Stromal cell of bone marrow (primary cell): Measurements from ENCODE around the gene RAG1.

ENCODE experiments used
- DNase-seq: peaks from one replicate; pipeline ENCODE4 v3.0.0-alpha.2; 2012; ENCODE audit warnings: low read depth

RAG1 gene

DNA sequence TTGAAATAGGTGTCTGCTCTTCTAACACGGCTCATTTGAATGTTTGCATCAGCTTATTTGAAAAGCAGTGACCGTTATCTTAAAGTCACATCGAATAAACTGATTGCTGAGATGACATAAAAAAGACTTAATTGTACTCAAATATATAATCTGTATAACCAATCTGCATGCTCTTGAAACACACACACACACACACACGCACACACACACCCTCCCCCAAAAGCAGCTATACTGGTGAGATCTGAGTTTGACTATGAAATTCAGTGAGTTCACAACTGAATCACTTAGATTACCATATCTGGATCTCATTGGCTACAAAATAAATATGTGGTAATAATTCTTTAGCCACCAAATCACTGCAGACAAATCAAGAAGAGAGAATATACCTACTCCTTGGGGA, 22.7 kb downstream of the RAG1 start:
- no peak for DNase-seq

DNA sequence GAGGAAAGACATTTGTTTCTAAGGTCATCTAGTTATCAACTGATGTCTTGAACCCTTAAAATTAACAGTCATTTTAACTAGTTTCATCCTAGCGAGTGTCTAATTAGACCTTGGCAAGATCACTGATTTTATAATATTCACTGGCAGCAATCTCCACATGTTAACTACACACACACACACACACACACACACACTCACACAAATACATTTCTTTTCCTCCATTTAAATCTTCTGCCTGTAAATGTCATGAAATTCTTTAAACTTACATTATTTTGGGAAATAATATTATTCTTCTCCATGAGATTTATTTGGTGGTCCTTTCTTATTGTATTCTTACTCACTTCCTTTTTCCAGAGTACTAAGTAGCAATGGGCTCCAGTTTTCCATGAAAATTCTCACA, 23.6 kb downstream of the RAG1 start:
- DNase-seq, result no peak

- DNase-seq, result peak; percentile 91
Observed at GRCh38 chr11:36594316-36594989, 26.6 kb downstream of the RAG1 start, which contains the start of gene IFTAP. Gene IFTAP (plus strand): TSS chr11:36594502. CDS start chr11:36610104, 15,602 bp downstream.

DNA sequence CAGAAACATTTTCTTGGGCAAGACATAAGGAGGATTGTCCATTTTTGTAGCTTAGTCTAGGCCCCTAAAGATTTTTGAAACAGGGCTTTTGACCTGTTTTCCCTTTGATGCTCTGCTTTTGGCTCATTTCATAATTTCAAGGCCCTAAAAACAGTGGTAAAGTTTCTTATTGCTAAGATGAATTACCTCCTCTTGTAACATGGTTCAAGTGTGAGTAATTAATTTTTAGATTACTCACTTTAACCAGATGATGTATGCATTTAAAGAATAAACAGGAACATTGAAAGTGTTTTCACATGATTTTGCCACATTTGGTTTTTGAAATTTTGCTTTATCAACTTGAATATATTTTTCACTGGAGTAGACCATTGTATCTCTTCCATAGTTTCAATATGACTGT, 29.1 kb downstream of the RAG1 start:
- no peak for DNase-seq

DNA sequence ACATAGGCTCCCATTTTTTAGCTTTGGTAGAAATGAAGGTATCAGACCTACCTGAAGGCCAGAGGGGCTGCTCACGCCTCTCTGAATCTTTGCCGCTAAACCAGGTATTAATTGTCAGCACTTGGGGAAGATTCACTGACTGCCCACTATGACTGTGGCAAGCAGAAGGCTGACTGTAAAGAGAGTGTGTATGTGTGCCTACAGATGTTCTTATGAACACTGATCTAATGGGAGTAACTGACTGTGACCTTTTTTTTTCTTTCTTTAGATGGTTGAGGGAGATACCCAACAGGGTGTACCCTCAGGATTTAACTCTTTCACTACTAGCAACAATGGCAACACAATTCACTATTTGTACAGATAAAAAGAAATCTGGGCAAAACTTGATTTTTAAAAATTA, 30.2 kb downstream of the RAG1 start, which contains the start of gene RAG2:
RAG2 (minus strand) TSS at position 186 of the 400 bp plus-strand sequence. CDS start 4,068 bp downstream, outside the sequence.
- no peak for DNase-seq

GRCh38 chr11:36600180-36600579, 32.4 kb downstream of the RAG1 start:
- DNase-seq, result no peak

- DNase-seq, result no peak
Observed at GRCh38 chr11:36601155-36601554, 33.3 kb downstream of the RAG1 start.

DNA sequence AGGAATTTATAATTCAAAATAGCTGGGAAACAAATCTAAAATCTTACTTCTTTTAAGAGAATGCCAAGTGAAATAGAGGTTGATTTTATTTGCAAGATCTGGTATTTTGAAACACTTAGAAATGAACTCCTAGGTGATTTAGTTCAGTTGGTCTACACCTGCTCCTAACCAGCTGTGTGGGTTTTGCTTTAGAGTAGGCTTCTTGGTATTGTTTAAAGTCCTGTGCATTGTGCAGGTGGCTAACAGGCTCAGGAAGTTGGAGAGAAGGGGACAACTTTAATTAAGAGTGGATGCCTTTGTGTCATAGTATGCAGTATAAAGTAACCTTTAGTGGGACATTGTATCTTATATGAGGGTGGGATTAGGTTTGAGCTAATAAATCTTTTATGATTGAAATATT, 34.3 kb downstream of the RAG1 start:
- no peak for DNase-seq

- no peak for DNase-seq
Observed at GRCh38 chr11:36605221-36606216, 37.7 kb downstream of the RAG1 start.

DNA sequence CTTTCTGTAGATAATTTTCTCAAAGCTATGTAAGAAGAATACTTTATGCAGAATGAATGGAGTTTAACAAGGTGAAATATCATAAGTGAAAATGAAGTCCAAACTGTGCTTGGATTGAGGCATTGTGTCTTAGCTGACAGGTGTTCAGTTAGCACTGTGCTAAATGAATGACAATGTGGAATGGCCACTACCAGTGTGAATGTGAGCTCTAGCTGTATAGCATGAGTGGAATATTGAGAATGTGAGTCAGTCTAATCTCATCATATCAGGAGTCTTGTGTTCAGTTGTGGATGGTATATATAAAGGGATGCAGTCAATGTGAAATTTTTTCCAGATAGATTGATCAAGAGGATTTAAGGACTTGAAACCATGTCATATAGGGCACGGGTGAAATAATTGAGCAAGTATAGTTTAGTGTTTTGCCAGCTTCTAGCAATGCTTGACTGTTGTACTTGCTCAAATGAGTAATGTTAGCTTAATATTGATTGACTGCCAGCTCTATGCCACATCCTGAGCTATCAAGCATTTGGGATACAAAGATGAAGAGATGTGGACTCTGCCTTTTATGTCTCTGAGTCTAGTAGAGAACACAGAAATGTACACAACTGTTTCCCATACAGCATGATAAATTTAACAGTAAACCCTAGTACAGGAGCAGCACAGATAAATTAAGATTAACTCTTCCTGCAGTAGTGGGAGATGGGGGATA, 40.8 kb downstream of the RAG1 start:
- DNase-seq, result no peak

- no peak for DNase-seq
Observed at GRCh38 chr11:36609383-36609782, 41.6 kb downstream of the RAG1 start.

DNA sequence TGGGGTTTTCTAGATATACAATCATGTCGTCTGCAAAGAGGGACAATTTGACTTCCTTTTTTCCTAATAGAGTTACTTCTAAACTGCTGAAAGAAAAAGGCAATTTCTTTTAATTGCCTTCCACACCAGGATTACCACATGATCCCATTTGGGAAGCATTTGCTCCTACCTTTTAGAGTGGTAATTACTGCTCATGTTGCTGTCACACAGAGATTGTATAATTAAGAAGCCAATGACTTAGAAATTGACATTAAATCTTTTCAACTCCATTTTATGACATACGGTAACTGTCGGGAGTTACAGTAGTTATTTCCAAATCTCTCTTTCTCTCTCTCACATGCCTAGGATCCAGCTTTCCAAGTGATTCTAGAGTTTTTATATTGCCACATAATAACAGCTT, 48.0 kb downstream of the RAG1 start:
- DNase-seq, result no peak

DNA sequence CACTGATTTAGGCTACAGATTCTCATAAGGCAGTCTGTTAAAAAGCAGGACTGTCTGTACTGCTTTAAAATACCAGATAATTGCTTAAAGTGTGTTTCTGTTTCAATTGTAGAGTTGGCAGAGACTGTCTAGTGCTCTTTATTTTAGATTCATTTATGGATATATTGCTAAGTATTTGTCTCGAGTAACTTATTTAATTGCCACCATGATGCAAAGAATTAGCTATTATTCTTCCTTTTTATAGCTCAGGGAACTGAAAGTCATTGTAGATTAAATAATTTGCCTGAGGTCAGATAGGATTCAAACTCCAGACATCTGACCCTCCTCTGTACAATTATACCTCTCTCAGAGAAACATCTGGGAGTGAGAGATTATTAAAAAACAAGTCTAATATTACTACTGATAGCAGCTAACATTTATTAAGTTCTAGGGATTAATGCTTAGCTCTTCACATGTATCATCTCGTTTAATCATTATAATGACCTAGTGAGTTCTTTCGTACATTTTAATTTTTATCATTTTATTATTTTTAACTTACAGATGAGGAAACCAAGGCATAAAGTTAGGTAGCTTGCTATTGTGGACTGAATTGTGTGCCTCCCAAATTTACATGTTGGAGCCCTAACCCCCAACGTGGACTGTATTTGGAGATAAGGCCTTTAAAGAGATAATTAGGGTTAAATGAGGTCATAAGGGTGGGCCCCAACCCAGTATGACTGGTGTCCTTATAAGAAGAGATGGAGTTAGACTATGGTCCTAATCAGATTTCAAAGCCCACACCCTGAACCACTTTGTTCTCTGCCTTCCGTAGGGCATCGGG, 49.9 kb downstream of the RAG1 start:
- no peak for DNase-seq

DNA sequence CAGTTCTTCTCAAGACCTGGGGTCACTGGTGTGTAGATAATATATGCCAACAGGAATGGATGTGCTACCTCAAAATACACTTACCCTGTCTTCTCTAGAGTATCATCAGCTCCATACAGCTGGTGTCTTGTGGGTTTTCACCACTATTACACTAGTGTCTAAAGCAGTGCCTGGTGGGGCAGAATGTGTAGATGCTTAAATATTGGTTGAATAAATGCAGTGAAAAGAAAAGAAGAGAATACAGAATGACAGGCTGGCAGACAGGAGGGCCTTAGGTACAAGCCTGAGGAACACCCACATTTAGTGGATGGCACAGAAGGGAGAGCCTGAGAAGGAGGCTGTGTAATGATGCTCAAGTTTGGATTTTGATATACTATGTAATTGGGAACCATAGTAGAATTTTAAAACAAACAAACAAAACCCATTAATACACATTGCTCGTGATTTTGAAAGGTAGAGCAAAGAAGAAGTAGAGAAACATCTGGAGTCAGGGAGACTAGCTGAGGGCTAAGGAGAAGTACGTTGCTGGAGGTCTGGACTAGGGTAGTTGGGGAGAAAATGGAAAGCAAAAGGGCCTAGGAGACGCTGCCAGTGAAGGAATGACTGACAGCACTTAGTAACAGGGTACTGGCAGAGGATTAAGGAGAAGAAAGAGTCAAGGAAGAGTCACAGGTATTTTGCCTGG, 50.7 kb downstream of the RAG1 start:
- no peak for DNase-seq

- no peak for DNase-seq
Observed at GRCh38 chr11:36619502-36619901, 51.7 kb downstream of the RAG1 start.

DNA sequence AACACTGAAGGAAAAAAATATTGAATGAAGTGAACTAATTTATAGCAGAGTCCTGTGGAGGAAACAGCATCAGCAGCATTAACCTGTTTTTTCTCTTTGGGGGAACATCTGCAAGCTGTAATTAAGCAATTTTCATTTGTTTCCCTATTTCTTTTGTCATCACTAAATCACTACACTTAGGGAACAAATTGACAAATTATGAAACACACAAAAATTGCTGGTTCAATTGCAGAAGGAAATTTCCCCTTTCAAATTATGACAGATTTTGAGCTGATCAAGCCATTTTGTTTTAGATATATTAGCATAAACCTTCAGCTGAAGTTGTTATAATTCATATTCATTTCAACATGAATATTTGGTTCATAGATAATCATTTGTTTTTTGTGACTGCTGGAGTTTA, 52.4 kb downstream of the RAG1 start:
- DNase-seq, result no peak

DNA sequence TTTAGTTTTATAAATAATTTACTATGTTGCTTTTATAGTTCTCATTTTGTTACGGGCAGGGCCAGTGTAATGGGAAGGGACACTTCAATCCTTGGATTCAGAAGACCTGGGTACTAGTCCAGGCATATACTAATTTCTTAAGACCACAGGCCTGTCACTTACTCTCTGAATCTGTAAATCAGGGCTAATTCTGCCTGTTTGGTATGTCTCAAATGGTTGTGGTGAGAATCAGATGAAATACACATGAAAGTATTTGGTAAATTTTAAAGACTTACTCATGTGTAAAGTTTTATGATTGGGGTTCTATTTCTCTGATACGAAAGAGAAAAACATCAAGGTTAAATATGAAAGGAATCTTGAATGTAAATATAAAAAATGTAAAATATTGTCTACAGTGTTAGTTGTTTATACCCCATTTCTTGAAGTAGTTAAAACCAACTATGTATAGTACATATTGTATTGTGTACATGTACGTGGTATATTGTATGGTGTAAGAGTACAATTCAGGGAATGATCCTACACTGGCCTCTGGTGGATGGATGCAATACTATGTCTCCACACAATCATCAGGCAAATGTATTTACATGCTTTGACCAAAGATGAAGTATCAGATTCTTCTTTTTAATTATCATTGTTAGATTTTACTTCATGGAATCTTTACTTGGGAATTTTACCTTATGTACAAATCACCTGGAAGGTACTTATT, 54.8 kb downstream of the RAG1 start:
- peak; percentile 14 for DNase-seq

GRCh38 chr11:36623494-36623893, 55.7 kb downstream of the RAG1 start:
- no peak for DNase-seq

DNA sequence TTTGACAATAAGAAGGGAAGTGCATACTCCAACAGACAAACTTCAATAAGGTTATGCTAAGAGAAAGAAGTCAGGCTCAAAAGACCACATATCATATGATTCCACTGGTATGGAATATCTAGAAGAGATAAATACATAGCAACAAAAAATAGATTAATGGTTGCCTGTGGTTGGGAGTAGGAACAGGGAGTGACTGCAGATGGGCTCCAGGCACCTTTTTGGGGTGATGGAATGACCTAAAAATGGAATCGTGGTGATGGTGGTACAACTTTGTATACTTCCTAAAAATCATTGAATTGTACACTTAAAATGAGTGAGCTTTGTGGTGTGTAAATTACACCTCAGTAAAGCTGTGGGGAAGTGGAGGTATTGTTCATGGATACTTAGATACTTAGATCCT, 59.2 kb downstream of the RAG1 start:
- DNase-seq, result no peak

GRCh38 chr11:36627471-36627870, 59.7 kb downstream of the RAG1 start:
- DNase-seq, result no peak
